Activated naive CD8-positive, alpha-beta T cell treated with anti-CD3 and anti-CD28 coated beads, Interleukin-2, amount 10 ng/mL, durations not matched to agents 7 days and 5 days (primary cell): ENCODE measurements around the gene RNASE4. TPM values are rescaled to one million over a fixed set of nuclear protein-coding genes. Genes with fewer than 3 reads are reported as not detected.
"Not testable (repeated sequence)": the region's sequence is repeated elsewhere in the genome, so short reads cannot be mapped to it uniquely, and the experiment has no call there.

Source experiments
- ATAC-seq: fragments of 150-1000 bp; cut with Tn5 transposase; one replicate; pipeline ENCODE4 v1.10.0; 2021; ENCODE audit warnings: low read depth, moderate library complexity
- POLR2A ChIA-PET: fragments of 350-600 bp; sonication (Branson Sonifier 250); formaldehyde crosslinking; loops from one replicate; lab custom pipeline; 2021; ENCODE audit warnings: antibody characterized with exemption; lab: Charles Lee
- DNase-seq: peaks from one replicate; pipeline ENCODE4 v3.0.0; 2021
- H3K27ac Mint-ChIP-seq: one replicate; pipeline ENCODE4 v1.8.0; 2022; ENCODE audit warnings: mild to moderate bottlenecking, mixed read lengths
- H3K27me3 Mint-ChIP-seq: one replicate; pipeline ENCODE4 v1.8.0; 2022; ENCODE audit warnings: mild to moderate bottlenecking, moderate library complexity, mixed read lengths
- H3K36me3 Mint-ChIP-seq: one replicate; pipeline ENCODE4 v1.8.0; 2021; ENCODE audit warnings: mild to moderate bottlenecking, mixed read lengths
- H3K4me1 Mint-ChIP-seq: one replicate; pipeline ENCODE4 v1.8.0; 2021; ENCODE audit warnings: mixed read lengths
- H3K4me3 Mint-ChIP-seq: one replicate; pipeline ENCODE4 v1.8.0; 2022; ENCODE audit warnings: mild to moderate bottlenecking, moderate library complexity, mixed read lengths
- H3K9me3 Mint-ChIP-seq: one replicate; pipeline ENCODE4 v1.8.0; 2021; ENCODE audit warnings: mixed read lengths
- total RNA-seq, 2 experiments: library from RNA; stranded (reverse); gene quantifications; one replicate each; pipeline ENCODE4 v1.2.3, GENCODE V29; 2021

Gene RNASE4
- 1 to 10 TPM in 1 of 2 experiments, under 1 TPM in 1; 0.62 to 1.0 TPM for total RNA-seq

- Mint-ChIP-seq H3K36me3 (no peaks in the 10 kb centered on the region), H3K27me3 (peaks cover 4% of the 10 kb centered on the region), H3K4me1 (peaks cover 30% of the 10 kb centered on the region), H3K4me3 (no peak within 1 kb of the TSS), H3K9me3 (no peaks in the 10 kb centered on the region), H3K27ac (no peak within 1 kb of the TSS)
- peak; percentile 81 for DNase-seq
- POLR2A ChIA-PET = interaction anchor here (1.2 to 2.3 kb wide), 3 partner anchors 15 to 355 kb away, joined by 3 to 10 read pairs (median 4); partner anchors contain the start of gene PARP2
- ATAC-seq = peak; percentile 34
Observed at GRCh38 chr14:20683891-20684661, at the start of gene RNASE4. RNASE4 (plus strand) TSS chr14:20684560; CDS start chr14:20699372, 14,812 bp downstream.

GRCh38 chr14:20641591-20641990 is 42.8 kb upstream of the RNASE4 start, which contains the start of gene OR6S1:
OR6S1 (minus strand) TSS chr14:20641691; CDS start chr14:20641691, 0 bp downstream.
- Mint-ChIP-seq H3K27ac (no peak within 1 kb of the TSS), H3K4me3 (no peak within 1 kb of the TSS), H3K27me3 (peaks cover 50% of the 10 kb centered on the region), H3K4me1 (no peaks in the 10 kb centered on the region), H3K9me3 (no peaks in the 10 kb centered on the region), H3K36me3 (no peaks in the 10 kb centered on the region)
- ATAC-seq (no peak), DNase-seq (no peak)
- POLR2A ChIA-PET = no interaction called here

GRCh38 chr14:20642182-20642581 is 42.2 kb upstream of the RNASE4 start:
- H3K9me3 Mint-ChIP-seq = no peaks in the 10 kb centered on the region
- ATAC-seq = no peak

GRCh38 chr14:20642755-20643154 is 41.6 kb upstream of the RNASE4 start:
- H3K27me3 Mint-ChIP-seq = peaks cover 45% of the 10 kb centered on the region
- H3K36me3 Mint-ChIP-seq, POLR2A ChIA-PET, H3K4me1 Mint-ChIP-seq, H3K9me3 Mint-ChIP-seq, H3K4me3 Mint-ChIP-seq, H3K27ac Mint-ChIP-seq, DNase-seq, ATAC-seq: not testable (repeated sequence)

More at GRCh38 chr14:20642182-20642581, 42.2 kb upstream of the RNASE4 start:
- no peak for DNase-seq
- POLR2A ChIA-PET = no interaction called here
- no peaks in the 10 kb centered on the region for H3K4me1 Mint-ChIP-seq
- no peaks in the 10 kb centered on the region for H3K36me3 Mint-ChIP-seq
- H3K4me3 Mint-ChIP-seq = no peak overlapping the region
- H3K27ac Mint-ChIP-seq = no peak overlapping the region
- H3K27me3 Mint-ChIP-seq = peaks cover 44% of the 10 kb centered on the region

GRCh38 chr14:20644520-20644919 is 39.8 kb upstream of the RNASE4 start:
- POLR2A ChIA-PET = no interaction called here
- H3K4me1 Mint-ChIP-seq = no peaks in the 10 kb centered on the region
- DNase-seq (no peak), ATAC-seq (no peak)
- no peaks in the 10 kb centered on the region for H3K9me3 Mint-ChIP-seq
- no peak overlapping the region for H3K27ac Mint-ChIP-seq
- no peak overlapping the region for H3K4me3 Mint-ChIP-seq
- peaks cover 50% of the 10 kb centered on the region for H3K27me3 Mint-ChIP-seq
- H3K36me3 Mint-ChIP-seq = no peaks in the 10 kb centered on the region

- peaks cover 55% of the 10 kb centered on the region for H3K27me3 Mint-ChIP-seq
- no peak for ATAC-seq
- no peak overlapping the region for H3K4me3 Mint-ChIP-seq
- no peaks in the 10 kb centered on the region for H3K4me1 Mint-ChIP-seq
- no peak for DNase-seq
- no peaks in the 10 kb centered on the region for H3K9me3 Mint-ChIP-seq
- POLR2A ChIA-PET = interaction anchor here (0.7 kb wide), 1 partner anchor 23 kb away, joined by 3 read pairs; no protein-coding TSS in a partner anchor
- H3K36me3 Mint-ChIP-seq = no peaks in the 10 kb centered on the region
- no peak overlapping the region for H3K27ac Mint-ChIP-seq
Observed at GRCh38 chr14:20645481-20645880, 38.9 kb upstream of the RNASE4 start.

GRCh38 chr14:20652996-20653975 is 31.1 kb upstream of the RNASE4 start:
- H3K36me3 Mint-ChIP-seq = no peaks in the 10 kb centered on the region
- peaks cover 80% of the 10 kb centered on the region for H3K27me3 Mint-ChIP-seq
- POLR2A ChIA-PET = interaction anchor here (0.5 to 1.0 kb wide), 3 partner anchors 28 kb away, joined by 3 read pairs; no protein-coding TSS in a partner anchor
- peak; percentile 39 for ATAC-seq
- H3K4me1 Mint-ChIP-seq = peaks cover 26% of the 10 kb centered on the region
- H3K9me3 Mint-ChIP-seq = no peaks in the 10 kb centered on the region
- no peak for DNase-seq
- H3K4me3 Mint-ChIP-seq = peak overlapping the region; percentile 61
- no peak overlapping the region for H3K27ac Mint-ChIP-seq

- peaks cover 75% of the 10 kb centered on the region for H3K27me3 Mint-ChIP-seq
- no peaks in the 10 kb centered on the region for H3K36me3 Mint-ChIP-seq
- H3K9me3 Mint-ChIP-seq = no peaks in the 10 kb centered on the region
- H3K4me3 Mint-ChIP-seq = no peak overlapping the region
- ATAC-seq (no peak), DNase-seq (no peak)
- H3K27ac Mint-ChIP-seq = no peak overlapping the region
- POLR2A ChIA-PET = no interaction called here
- peaks cover 29% of the 10 kb centered on the region for H3K4me1 Mint-ChIP-seq
Observed at GRCh38 chr14:20655851-20656250, 28.5 kb upstream of the RNASE4 start.

- no peak overlapping the region for H3K4me3 Mint-ChIP-seq
- no peaks in the 10 kb centered on the region for H3K9me3 Mint-ChIP-seq
- H3K27ac Mint-ChIP-seq = no peak overlapping the region
- no peak for DNase-seq
- no peak for ATAC-seq
- H3K36me3 Mint-ChIP-seq = no peaks in the 10 kb centered on the region
- H3K27me3 Mint-ChIP-seq = peaks cover 73% of the 10 kb centered on the region
- peaks cover 29% of the 10 kb centered on the region for H3K4me1 Mint-ChIP-seq
- POLR2A ChIA-PET = no interaction called here
Observed at GRCh38 chr14:20656274-20656673, 28.1 kb upstream of the RNASE4 start.

- POLR2A ChIA-PET = no interaction called here
- Mint-ChIP-seq H3K9me3 (no peaks in the 10 kb centered on the region), H3K27me3 (peaks cover 60% of the 10 kb centered on the region), H3K36me3 (no peaks in the 10 kb centered on the region), H3K4me1 (peaks cover 39% of the 10 kb centered on the region), H3K4me3 (no peak overlapping the region), H3K27ac (no peak overlapping the region)
- DNase-seq (no peak), ATAC-seq (peak; percentile 61)
Observed at GRCh38 chr14:20657216-20658211, 26.8 kb upstream of the RNASE4 start.

GRCh38 chr14:20658246-20658645 is 26.1 kb upstream of the RNASE4 start:
- peaks cover 53% of the 10 kb centered on the region for H3K27me3 Mint-ChIP-seq
- H3K4me1 Mint-ChIP-seq = peaks cover 40% of the 10 kb centered on the region
- ATAC-seq = no peak
- no peak overlapping the region for H3K4me3 Mint-ChIP-seq
- no peak for DNase-seq
- POLR2A ChIA-PET = no interaction called here
- no peak overlapping the region for H3K27ac Mint-ChIP-seq
- no peaks in the 10 kb centered on the region for H3K9me3 Mint-ChIP-seq
- no peaks in the 10 kb centered on the region for H3K36me3 Mint-ChIP-seq

GRCh38 chr14:20659336-20659735 is 25.0 kb upstream of the RNASE4 start:
- Mint-ChIP-seq H3K4me3 (no peak overlapping the region), H3K4me1 (peaks cover 37% of the 10 kb centered on the region), H3K36me3 (no peaks in the 10 kb centered on the region), H3K27ac (no peak overlapping the region), H3K27me3 (peaks cover 47% of the 10 kb centered on the region), H3K9me3 (no peaks in the 10 kb centered on the region)
- no peak for DNase-seq
- no peak for ATAC-seq
- POLR2A ChIA-PET = no interaction called here
